Measurements from ENCODE around the gene KIRREL1.

Gene KIRREL1

DNA sequence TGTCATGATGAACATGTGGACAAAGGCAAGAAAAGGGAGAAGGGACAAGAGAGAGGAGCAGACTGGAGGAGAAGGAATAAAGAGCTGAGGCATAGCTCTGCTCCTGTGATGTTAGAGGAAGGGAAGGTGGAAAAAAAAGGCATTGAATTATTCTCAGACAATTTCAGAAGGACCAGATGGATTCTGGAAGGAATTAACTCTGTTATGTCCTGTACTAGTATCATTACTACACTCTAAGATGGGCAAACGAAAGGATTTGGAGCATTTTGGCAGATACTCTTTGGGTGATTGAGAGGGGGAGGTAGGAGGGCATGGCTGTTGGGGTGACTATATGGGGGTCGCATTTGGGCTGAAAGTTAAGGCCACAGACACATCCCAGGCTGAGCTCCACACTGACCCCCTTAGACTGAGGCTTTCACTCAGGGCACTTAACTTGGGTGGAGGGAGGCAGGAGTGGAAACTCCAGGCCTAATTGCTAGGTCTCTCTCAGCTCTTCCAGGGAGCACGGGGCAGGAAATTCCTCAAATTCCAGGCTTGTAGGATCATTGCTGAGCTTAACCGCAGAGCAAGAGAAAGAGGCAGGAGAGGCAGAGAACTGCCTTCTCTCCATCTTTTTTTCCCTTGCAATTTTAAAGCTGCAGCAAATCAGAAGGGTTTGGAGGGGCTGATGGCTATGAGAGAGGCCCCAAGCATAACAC, 25.9 kb downstream of the KIRREL1 start:
- H3K9me3 ChIP-seq (ENCODE audit: low read length): no peaks in the 10 kb centered on the region

DNA sequence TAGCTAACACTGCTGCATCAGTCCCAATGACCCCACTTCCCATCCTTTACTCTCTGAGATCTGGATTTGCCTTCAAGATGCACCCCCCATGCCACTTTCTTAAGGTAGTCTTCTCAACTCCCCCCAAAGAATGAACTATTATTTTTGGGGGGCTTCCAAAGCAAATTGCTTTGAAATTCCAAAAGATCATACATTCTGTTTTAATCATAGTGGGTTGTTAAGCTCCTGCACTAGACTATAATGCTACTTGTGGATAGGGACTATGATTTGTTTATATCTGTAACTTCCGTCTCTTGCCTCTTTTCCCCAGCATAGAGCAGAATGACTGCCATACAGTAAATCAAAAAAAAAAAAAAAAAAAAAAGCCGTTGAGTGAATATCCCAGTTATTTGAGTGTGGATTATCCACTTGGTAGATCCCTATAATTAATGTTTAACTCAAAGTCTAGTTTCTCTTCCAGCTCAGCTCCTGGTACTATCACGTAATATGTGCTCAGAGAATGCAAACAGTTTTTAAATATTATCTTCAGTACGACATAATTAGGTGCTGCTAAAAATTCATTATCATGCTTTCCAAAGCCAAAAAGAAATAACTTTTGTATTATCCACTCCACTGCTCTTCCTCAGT, 26.9 kb downstream of the KIRREL1 start:
- TF ChIP-seq, protein P1, sequence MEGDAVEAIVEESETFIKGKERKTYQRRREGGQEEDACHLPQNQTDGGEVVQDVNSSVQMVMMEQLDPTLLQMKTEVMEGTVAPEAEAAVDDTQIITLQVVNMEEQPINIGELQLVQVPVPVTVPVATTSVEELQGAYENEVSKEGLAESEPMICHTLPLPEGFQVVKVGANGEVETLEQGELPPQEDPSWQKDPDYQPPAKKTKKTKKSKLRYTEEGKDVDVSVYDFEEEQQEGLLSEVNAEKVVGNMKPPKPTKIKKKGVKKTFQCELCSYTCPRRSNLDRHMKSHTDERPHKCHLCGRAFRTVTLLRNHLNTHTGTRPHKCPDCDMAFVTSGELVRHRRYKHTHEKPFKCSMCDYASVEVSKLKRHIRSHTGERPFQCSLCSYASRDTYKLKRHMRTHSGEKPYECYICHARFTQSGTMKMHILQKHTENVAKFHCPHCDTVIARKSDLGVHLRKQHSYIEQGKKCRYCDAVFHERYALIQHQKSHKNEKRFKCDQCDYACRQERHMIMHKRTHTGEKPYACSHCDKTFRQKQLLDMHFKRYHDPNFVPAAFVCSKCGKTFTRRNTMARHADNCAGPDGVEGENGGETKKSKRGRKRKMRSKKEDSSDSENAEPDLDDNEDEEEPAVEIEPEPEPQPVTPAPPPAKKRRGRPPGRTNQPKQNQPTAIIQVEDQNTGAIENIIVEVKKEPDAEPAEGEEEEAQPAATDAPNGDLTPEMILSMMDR (IDR thresholded peaks at IDR 0.05; ENCODE audit: low read length): no peak
- TF ChIP-seq EZH2 (IDR thresholded peaks at IDR 0.05; ENCODE audit: borderline replicate concordance, low read length): no peak
- Histone ChIP-seq H3K27me3 (ENCODE audit: insufficient read depth, low read length) (0 out of 2 replicates have a peak, but pooled peaks cover 4% of the 10 kb centered on the region), H3K27ac (ENCODE audit: low read depth, low read length, poor library complexity, severe bottlenecking) (no peak overlapping the region), H3K4me1 (ENCODE audit: insufficient read depth, low read length, severe bottlenecking) (no peaks in the 10 kb centered on the region), H3K4me2 (ENCODE audit: low read length) (no peak overlapping the region), H3K9me2 (ENCODE audit: low read depth, low read length) (no peaks in the 10 kb centered on the region), H3K79me2 (ENCODE audit: insufficient read depth, low read length) (no peaks in the 10 kb centered on the region), H3K9ac (ENCODE audit: low read length) (no peak overlapping the region), H3K9me3 (ENCODE audit: low read length) (no peaks in the 10 kb centered on the region), H3K4me3 (ENCODE audit: low read depth, low read length, poor library complexity, severe bottlenecking) (no peak overlapping the region), H2AFZ (ENCODE audit: low read length) (no peak overlapping the region), H4K20me1 (ENCODE audit: insufficient read depth, low read length) (no peaks in the 10 kb centered on the region), H3K36me3 (ENCODE audit: insufficient read depth, low read length) (no peaks in the 10 kb centered on the region), H3F3A (ENCODE audit: insufficient read depth, low read length) (no peaks in the 10 kb centered on the region)

More for the DNA sequence above, 25.9 kb downstream of the KIRREL1 start:
- no peaks in the 10 kb centered on the region for H3K4me1 ChIP-seq (ENCODE audit: insufficient read depth, low read length, severe bottlenecking)
- H3K4me3 ChIP-seq (ENCODE audit: low read depth, low read length, poor library complexity, severe bottlenecking): no peak overlapping the region
- no peak overlapping the region for H3K27ac ChIP-seq (ENCODE audit: low read depth, low read length, poor library complexity, severe bottlenecking)
- no peaks in the 10 kb centered on the region for H3K36me3 ChIP-seq (ENCODE audit: insufficient read depth, low read length)
- H3K9me2 ChIP-seq (ENCODE audit: low read depth, low read length): no peaks in the 10 kb centered on the region
- no peaks in the 10 kb centered on the region for H3K79me2 ChIP-seq (ENCODE audit: insufficient read depth, low read length)
- H3K4me2 ChIP-seq (ENCODE audit: low read length): no peak overlapping the region
- no peak overlapping the region for H3K9ac ChIP-seq (ENCODE audit: low read length)
- H3K27me3 ChIP-seq (ENCODE audit: insufficient read depth, low read length): peaks cover 9% of the 10 kb centered on the region; the same call in 1 of the 2 replicates
- TF ChIP-seq EZH2 (IDR thresholded peaks at IDR 0.05; ENCODE audit: borderline replicate concordance, low read length): no peak
- TF ChIP-seq, protein P1 (IDR thresholded peaks at IDR 0.05; ENCODE audit: low read length): no peak
- no peak overlapping the region for H2AFZ ChIP-seq (ENCODE audit: low read length)
- H4K20me1 ChIP-seq (ENCODE audit: insufficient read depth, low read length): no peaks in the 10 kb centered on the region
- no peaks in the 10 kb centered on the region for H3F3A ChIP-seq (ENCODE audit: insufficient read depth, low read length)

DNA sequence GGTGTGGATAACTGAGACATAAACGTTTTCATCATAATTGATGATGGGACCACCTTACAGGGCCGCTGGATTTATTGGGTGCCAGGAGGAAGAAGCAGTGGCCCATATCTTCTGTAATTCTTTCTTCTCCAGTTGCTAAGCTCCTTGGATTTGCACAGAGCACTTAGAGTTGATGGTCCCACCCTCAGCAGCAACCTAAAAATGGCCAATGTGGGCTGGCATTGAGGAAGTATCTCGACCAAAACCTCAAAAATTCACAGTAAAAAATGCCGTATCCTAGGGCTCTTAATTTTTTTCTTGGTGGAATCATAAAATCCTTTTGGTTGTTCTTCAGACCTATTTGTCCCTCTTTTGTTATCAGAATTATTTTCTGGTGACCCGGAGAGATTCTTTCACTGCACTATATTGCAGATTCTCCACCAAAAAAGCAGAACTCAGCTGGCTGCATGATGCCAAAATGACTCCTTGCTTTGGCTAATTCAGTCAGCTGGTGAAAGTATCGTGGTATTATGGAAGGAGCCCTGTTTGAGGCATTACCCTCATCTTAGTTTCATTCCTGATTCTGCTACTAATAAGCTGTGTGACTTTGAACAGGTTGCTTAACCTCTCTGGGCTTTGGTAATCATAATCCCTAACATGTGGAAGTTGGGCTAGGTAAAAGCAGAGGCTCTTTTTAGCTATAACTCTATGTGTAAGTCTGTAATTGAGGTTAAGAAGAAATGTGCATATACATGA, 27.6 kb downstream of the KIRREL1 start:
- no peaks in the 10 kb centered on the region for H3F3A ChIP-seq (ENCODE audit: insufficient read depth, low read length)
- H3K9me3 ChIP-seq (ENCODE audit: low read length): no peaks in the 10 kb centered on the region
- TF ChIP-seq, protein P1 (IDR thresholded peaks at IDR 0.05; ENCODE audit: low read length): no peak
- no peak for TF ChIP-seq EZH2 (IDR thresholded peaks at IDR 0.05; ENCODE audit: borderline replicate concordance, low read length)
- 0 out of 2 replicates have a peak, but pooled peaks cover 4% of the 10 kb centered on the region for H3K27me3 ChIP-seq (ENCODE audit: insufficient read depth, low read length)
- no peak overlapping the region for H3K4me2 ChIP-seq (ENCODE audit: low read length)
- H3K9me2 ChIP-seq (ENCODE audit: low read depth, low read length): no peaks in the 10 kb centered on the region
- H3K36me3 ChIP-seq (ENCODE audit: insufficient read depth, low read length): no peaks in the 10 kb centered on the region
- H4K20me1 ChIP-seq (ENCODE audit: insufficient read depth, low read length): no peaks in the 10 kb centered on the region
- H3K4me3 ChIP-seq (ENCODE audit: low read depth, low read length, poor library complexity, severe bottlenecking): no peak overlapping the region
- no peak overlapping the region for H3K27ac ChIP-seq (ENCODE audit: low read depth, low read length, poor library complexity, severe bottlenecking)
- H3K79me2 ChIP-seq (ENCODE audit: insufficient read depth, low read length): no peaks in the 10 kb centered on the region
- H2AFZ ChIP-seq (ENCODE audit: low read length): no peak overlapping the region
- no peak overlapping the region for H3K9ac ChIP-seq (ENCODE audit: low read length)
- H3K4me1 ChIP-seq (ENCODE audit: insufficient read depth, low read length, severe bottlenecking): no peaks in the 10 kb centered on the region
